Uterus (tissue), 4 donors: ENCODE data around the gene ZNF219. TPM values are rescaled to one million over a fixed set of nuclear protein-coding genes. Genes with fewer than 3 reads are reported as not detected.

Source experiments
- DNase-seq, 2 donors: peaks; one replicate each; pipeline ENCODE4 v3.0.0-alpha.2; 2019 to 2020
- H3K27ac ChIP-seq, 2 donors: fragments of 200-600 bp; sonication (generic); 1 replicate in 1 of 2; 2 replicates in 1 of 2; pipeline ENCODE4 v1.5.1; 2016 to 2018
- H3K27me3 ChIP-seq, 2 donors: fragments of 200-600 bp; sonication (generic); one replicate each; pipeline ENCODE4 v1.5.1; 2018 to 2019; ENCODE audit warnings: control low read depth in 1 of 2
- H3K36me3 ChIP-seq, 2 donors: fragments of 200-600 bp; sonication (generic); one replicate each; pipeline ENCODE4 v1.5.1; 2019; ENCODE audit warnings: control low read depth in 1 of 2
- H3K4me1 ChIP-seq, 2 donors: fragments of 200-600 bp; sonication (generic); one replicate each; pipeline ENCODE4 v1.5.1; 2018 to 2019; ENCODE audit warnings: control low read depth in 1 of 2
- H3K4me3 ChIP-seq, 2 donors: fragments of 200-600 bp; sonication (generic); 1 replicate in 1 of 2; 2 replicates in 1 of 2; pipeline ENCODE4 v1.5.1; 2018 to 2019; ENCODE audit warnings: mild to moderate bottlenecking in 1 of 2
- H3K9me3 ChIP-seq, 2 donors: fragments of 200-600 bp; sonication (generic); one replicate each; pipeline ENCODE4 v1.5.1; 2019; ENCODE audit warnings: control low read depth in 1 of 2
- CTCF ChIP-seq, 4 experiments: fragments of 200-600 bp in 2 of 4; fragments of 450-650 bp in 2 of 4; sonication (generic) in 2 of 4; IDR thresholded peaks; one replicate each; pipeline ENCODE4 v1.5.1; 2016 to 2019; ENCODE audit warnings: antibody characterized with exemption in 4 of 4, mild to moderate bottlenecking in 2 of 4, moderate library complexity in 1 of 4
- POLR2A ChIP-seq, 2 donors: fragments of 450-650 bp; IDR thresholded peaks; one replicate each; pipeline ENCODE4 v1.6.1; 2016; ENCODE audit warnings: antibody characterized with exemption in 2 of 2, mild to moderate bottlenecking in 1 of 2, moderate library complexity in 1 of 2
- intact Hi-C: fragments of 100-400 bp; cut with DNase I; formaldehyde crosslinking; loops from one replicate; pipeline ENCODE4 v1.15.1; 2023; ENCODE audit warnings: low total_unique reads
- total RNA-seq, 4 donors: library from RNA; depleted of rRNA in 3 of 4; stranded (reverse); fragments of >200 nt in 3 of 4; gene quantifications; one replicate each; pipeline versions ENCODE4 v1.1.0 to v1.2.4, GENCODE V29; 2014 to 2023
- donor health status: DM: yes; HTN: yes; CAD: no.

Gene ZNF219
- total RNA-seq, 4 donors from 2014 or later, result 7.4 to 56.8 (median 15.9) TPM

GRCh38 chr14:21102521-21103410 lies 4.3 kb upstream of the ZNF219 start:
- H3K4me1 ChIP-seq, result peaks cover 6 to 11% of the 10 kb centered on the region in 2 donors

GRCh38 chr14:21101802-21102413 lies 3.5 kb upstream of the ZNF219 start:
- Histone ChIP-seq H3K27me3 (no peaks in the 10 kb centered on the region), H3K4me1 (peaks cover 6 to 19% of the 10 kb centered on the region in 2 donors), H3K36me3 (no peaks in the 10 kb centered on the region), H3K4me3 (no peak overlapping the region), H3K27ac (no peak overlapping the region), H3K9me3 (no peaks in the 10 kb centered on the region)
- intact Hi-C loops, result loop anchor here (5.0 kb wide), 1 partner anchor 35 kb away; no protein-coding TSS in a partner anchor
- TF ChIP-seq CTCF (IDR thresholded peaks at IDR 0.05), result no peak
- no peak for TF ChIP-seq POLR2A (IDR thresholded peaks at IDR 0.05)
- no peak for DNase-seq

More at GRCh38 chr14:21102521-21103410, 4.3 kb upstream of the ZNF219 start:
- DNase-seq, result no peak
- Histone ChIP-seq H3K4me3 (peak overlapping the region; percentile 65 to 69), H3K27ac (peak overlapping the region; percentile 99), H3K9me3 (no peaks in the 10 kb centered on the region), H3K27me3 (no peaks in the 10 kb centered on the region), H3K36me3 (no peaks in the 10 kb centered on the region)
- TF ChIP-seq CTCF (IDR thresholded peaks at IDR 0.05), result no peak
- TF ChIP-seq POLR2A (IDR thresholded peaks at IDR 0.05), result no peak
- intact Hi-C loops, result loop anchor here (5.0 kb wide), 1 partner anchor 35 kb away; no protein-coding TSS in a partner anchor

GRCh38 chr14:21100931-21101330 lies 2.5 kb upstream of the ZNF219 start, which contains the start of gene TMEM253:
TMEM253 (plus strand) TSS chr14:21101066; CDS start chr14:21101344, 278 bp downstream.
- peak within 1 kb of the TSS; percentile 97 for H3K27ac ChIP-seq
- intact Hi-C loops, result loop anchor here (5.0 kb wide), 1 partner anchor 34 kb away; no protein-coding TSS in a partner anchor

GRCh38 chr14:21099596-21099985 lies 1.1 kb upstream of the ZNF219 start:
- intact Hi-C loops, result no loop called here
- TF ChIP-seq CTCF (IDR thresholded peaks at IDR 0.05), result no peak
- TF ChIP-seq POLR2A (IDR thresholded peaks at IDR 0.05), result no peak

More at GRCh38 chr14:21100931-21101330, 2.5 kb upstream of the ZNF219 start, which contains the start of gene TMEM253:
- Histone ChIP-seq H3K4me3 (no peak within 1 kb of the TSS), H3K27me3 (no peaks in the 10 kb centered on the region), H3K4me1 (peaks cover 6 to 19% of the 10 kb centered on the region in 2 donors), H3K9me3 (no peaks in the 10 kb centered on the region), H3K36me3 (no peaks in the 10 kb centered on the region)
- no peak for DNase-seq
- TF ChIP-seq POLR2A (IDR thresholded peaks at IDR 0.05) (no peak), CTCF (IDR thresholded peaks at IDR 0.05) (no peak)

More at GRCh38 chr14:21099596-21099985, 1.1 kb upstream of the ZNF219 start:
- Histone ChIP-seq H3K36me3 (no peaks in the 10 kb centered on the region), H3K9me3 (no peaks in the 10 kb centered on the region), H3K27me3 (no peaks in the 10 kb centered on the region), H3K4me3 (no peak overlapping the region), H3K4me1 (peaks cover 6 to 12% of the 10 kb centered on the region in 2 donors), H3K27ac (peak overlapping the region; percentile 97)
- no peak for DNase-seq
